T-helper 2 cell treated with Interferon-gamma antibody and Interleukin-4, amounts not matched to agents 5 μg/mL and 100 μg/mL, for 36 hours (primary cell): ENCODE measurements around the gene CPEB4.
A peak's percentile ranks its signal among the peaks of the same experiment; 100 is the strongest.

Experiments
- DNase-seq: peaks from one replicate; pipeline ENCODE4 v3.0.0; 2021; ENCODE audit warnings: low spot score
- H3K27ac Mint-ChIP-seq: one replicate; pipeline ENCODE4 v1.8.0; 2021; ENCODE audit warnings: mild to moderate bottlenecking, mixed read lengths
- H3K27me3 Mint-ChIP-seq: one replicate; pipeline ENCODE4 v1.8.0; 2021; ENCODE audit warnings: low read depth, mixed read lengths
- H3K36me3 Mint-ChIP-seq: one replicate; pipeline ENCODE4 v1.8.0; 2021; ENCODE audit warnings: low read depth, mixed read lengths
- H3K4me1 Mint-ChIP-seq: one replicate; pipeline ENCODE4 v1.8.0; 2021; ENCODE audit warnings: low read depth, mixed read lengths
- H3K4me3 Mint-ChIP-seq: one replicate; pipeline ENCODE4 v1.8.0; 2022; ENCODE audit warnings: mild to moderate bottlenecking, moderate library complexity, mixed read lengths
- H3K9me3 Mint-ChIP-seq: one replicate; pipeline ENCODE4 v1.8.0; 2021; ENCODE audit warnings: mixed read lengths

The CPEB4 gene

DNA sequence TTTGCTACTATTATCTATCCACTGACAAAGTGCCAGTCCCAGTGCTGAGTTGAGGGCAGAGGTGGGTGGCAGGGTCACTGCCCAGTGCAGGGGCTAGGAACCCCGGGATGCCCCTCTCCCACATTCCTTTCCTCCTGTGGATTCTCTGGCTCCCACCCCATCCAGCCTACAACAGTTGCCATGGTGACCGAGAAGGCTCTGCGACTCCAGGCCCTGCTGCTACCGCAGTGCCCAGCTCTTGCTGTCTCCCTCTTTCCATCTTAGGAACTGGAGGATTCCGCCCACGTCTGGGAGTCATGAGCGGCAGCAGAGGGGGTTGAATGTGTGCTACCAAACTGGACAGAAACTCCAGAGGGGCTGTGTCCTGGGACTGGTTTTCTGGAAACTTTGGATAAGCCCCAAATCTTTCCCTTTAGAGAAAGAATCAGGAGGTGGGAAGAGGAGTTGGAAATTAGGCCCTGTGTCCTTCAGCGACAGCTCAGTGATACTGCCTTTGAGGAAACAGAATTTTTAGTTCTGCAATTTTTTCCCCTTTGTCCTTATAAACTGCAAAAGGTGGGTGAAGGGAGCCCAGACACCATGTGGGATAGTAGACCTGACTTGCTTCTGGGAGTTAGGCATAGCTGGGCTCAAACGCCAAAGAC lies 80.1 kb downstream of the CPEB4 start:
- no peaks in the 10 kb centered on the region for H3K9me3 Mint-ChIP-seq
- peaks cover 3% of the 10 kb centered on the region for H3K4me1 Mint-ChIP-seq
- H3K36me3 Mint-ChIP-seq: no peaks in the 10 kb centered on the region
- peaks cover 2% of the 10 kb centered on the region for H3K27me3 Mint-ChIP-seq
- DNase-seq: no peak
- no peak overlapping the region for H3K4me3 Mint-ChIP-seq
- no peak overlapping the region for H3K27ac Mint-ChIP-seq

DNA sequence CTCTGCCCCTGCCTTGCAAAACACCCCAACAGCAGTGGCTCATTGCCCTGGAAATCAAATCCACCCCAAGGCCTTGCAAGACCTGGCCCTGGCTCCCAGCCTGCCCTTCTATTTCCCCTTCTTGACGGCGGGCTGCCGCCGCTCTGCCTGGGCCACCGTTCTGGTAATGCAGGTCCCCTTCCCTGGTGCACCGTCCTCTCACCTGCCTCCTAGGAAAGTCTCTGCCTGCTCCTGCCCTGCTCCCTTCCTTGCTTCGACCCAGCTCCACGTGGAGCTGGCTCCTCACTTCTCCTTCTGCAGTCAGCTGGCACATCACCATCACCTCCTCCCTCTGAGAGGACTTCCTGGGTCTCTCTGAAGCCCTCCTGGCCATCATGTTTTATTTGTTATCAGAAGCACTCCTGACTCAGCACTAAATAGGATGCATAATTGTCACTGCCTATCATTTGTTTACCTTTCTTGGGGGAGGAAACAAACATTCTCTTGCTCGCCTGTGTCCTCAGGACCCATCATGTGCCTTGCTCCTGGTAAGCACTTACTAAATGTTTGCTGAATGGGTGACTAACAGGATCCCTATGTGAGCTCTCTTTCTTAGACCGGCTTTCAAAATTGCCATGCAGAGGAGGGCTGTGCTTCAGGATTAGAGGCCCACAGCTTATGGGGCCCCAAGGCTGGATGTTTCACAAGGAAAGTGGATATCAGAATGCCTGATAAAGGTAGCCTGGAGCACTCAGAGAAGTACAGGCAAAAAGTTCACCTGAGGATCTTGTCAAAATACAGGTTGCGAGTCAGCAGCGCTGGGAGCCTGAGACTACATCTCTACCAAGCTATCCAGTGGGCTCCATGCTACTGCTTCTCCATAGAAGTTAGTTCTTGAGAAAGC lies 81.3 kb downstream of the CPEB4 start:
- no peak for DNase-seq
- no peak overlapping the region for H3K4me3 Mint-ChIP-seq
- H3K9me3 Mint-ChIP-seq: no peaks in the 10 kb centered on the region
- H3K27me3 Mint-ChIP-seq: peaks cover 2% of the 10 kb centered on the region
- H3K4me1 Mint-ChIP-seq: peaks cover 5% of the 10 kb centered on the region
- no peaks in the 10 kb centered on the region for H3K36me3 Mint-ChIP-seq
- no peak overlapping the region for H3K27ac Mint-ChIP-seq

GRCh38 chr5:173970878-173971650 lies 82.9 kb downstream of the CPEB4 start:
- Mint-ChIP-seq H3K36me3 (no peaks in the 10 kb centered on the region), H3K9me3 (no peaks in the 10 kb centered on the region), H3K4me3 (no peak overlapping the region), H3K4me1 (peaks cover 5% of the 10 kb centered on the region), H3K27me3 (peaks cover 3% of the 10 kb centered on the region), H3K27ac (no peak overlapping the region)
- no peak for DNase-seq

DNA sequence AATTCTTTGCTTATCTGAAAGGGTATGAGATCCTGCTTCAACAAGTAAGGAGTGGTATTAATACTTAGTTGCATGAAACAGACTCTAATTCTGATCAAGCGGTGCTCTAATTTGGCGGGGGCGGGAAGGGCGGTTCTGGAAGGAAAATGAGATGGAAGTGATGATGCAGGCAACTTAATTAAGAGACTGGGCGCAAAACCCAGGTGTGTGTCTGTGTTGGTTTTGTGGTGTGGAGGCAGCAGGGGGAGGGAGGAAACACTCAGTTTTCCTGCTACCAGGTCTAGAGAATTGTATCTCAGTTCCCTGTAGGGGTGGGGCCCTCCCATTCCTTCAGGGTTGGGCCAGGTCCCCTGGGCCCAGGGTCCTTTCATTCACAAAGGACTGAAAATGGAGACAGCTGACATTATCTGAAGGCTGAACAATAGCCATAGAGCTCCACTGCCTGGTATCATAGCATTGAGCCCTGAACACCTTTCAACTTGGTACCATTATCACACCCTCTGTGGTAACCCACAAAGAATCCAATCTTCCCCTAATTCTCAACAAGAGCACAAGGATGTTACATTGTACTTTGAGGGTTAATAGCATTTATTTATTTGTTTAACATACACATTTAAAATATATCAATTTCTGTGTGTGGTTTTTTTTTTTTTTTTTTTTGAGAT lies 83.7 kb downstream of the CPEB4 start:
- Mint-ChIP-seq H3K9me3 (no peaks in the 10 kb centered on the region), H3K4me3 (no peak overlapping the region), H3K27me3 (peaks cover 6% of the 10 kb centered on the region), H3K4me1 (peaks cover 5% of the 10 kb centered on the region), H3K36me3 (no peaks in the 10 kb centered on the region), H3K27ac (no peak overlapping the region)
- DNase-seq: no peak

DNA sequence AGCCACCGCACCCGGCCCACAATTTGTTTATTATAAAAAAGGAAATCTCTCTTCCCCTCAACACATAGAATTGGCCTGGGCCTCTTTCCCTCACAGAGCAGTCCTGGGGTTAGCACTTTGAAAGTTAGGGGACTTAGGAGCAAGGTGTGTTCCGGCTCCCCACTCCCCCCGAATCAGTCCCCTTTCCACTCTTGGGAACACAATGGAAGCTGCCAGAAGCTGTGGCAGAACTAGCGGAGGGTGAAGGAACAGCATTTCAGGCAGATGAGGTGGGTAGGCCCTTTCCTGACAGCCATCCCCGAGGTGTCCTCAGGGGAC lies 84.4 kb downstream of the CPEB4 start:
- DNase-seq: no peak
- Mint-ChIP-seq H3K4me3 (peak overlapping the region; percentile 80), H3K27me3 (peaks cover 10% of the 10 kb centered on the region), H3K4me1 (peaks cover 5% of the 10 kb centered on the region), H3K27ac (no peak overlapping the region), H3K36me3 (no peaks in the 10 kb centered on the region), H3K9me3 (no peaks in the 10 kb centered on the region)

GRCh38 chr5:173972925-173973615 lies 84.9 kb downstream of the CPEB4 start:
- peaks cover 11% of the 10 kb centered on the region for H3K27me3 Mint-ChIP-seq
- H3K36me3 Mint-ChIP-seq: no peaks in the 10 kb centered on the region
- no peaks in the 10 kb centered on the region for H3K9me3 Mint-ChIP-seq
- peak; percentile 53 for DNase-seq
- H3K4me1 Mint-ChIP-seq: peaks cover 5% of the 10 kb centered on the region
- no peak overlapping the region for H3K27ac Mint-ChIP-seq
- peak overlapping the region; percentile 80 for H3K4me3 Mint-ChIP-seq

DNA sequence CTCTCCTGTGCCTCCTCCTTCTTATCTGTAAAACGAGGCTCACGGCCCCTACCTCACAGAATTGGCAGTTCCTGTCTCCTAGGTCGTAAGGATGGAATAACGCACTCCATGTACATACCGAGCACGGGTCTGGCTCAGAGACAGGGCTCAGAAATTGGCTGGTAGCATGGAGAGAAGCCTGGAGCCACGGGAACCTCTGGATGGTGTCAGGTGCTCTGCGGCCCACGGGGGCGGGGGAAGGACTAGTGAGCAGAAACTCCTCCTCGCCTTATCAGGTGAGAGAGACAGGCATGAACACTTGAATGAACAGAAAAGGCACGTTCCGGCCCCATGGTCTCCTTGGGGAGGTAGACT lies 85.4 kb downstream of the CPEB4 start:
- no peak for DNase-seq
- H3K27me3 Mint-ChIP-seq: peaks cover 13% of the 10 kb centered on the region
- H3K27ac Mint-ChIP-seq: no peak overlapping the region
- no peaks in the 10 kb centered on the region for H3K36me3 Mint-ChIP-seq
- peak overlapping the region; percentile 80 for H3K4me3 Mint-ChIP-seq
- H3K9me3 Mint-ChIP-seq: no peaks in the 10 kb centered on the region
- H3K4me1 Mint-ChIP-seq: peaks cover 5% of the 10 kb centered on the region

GRCh38 chr5:173974688-173975239 lies 86.6 kb downstream of the CPEB4 start:
- Mint-ChIP-seq H3K4me1 (peaks cover 5% of the 10 kb centered on the region), H3K4me3 (no peak overlapping the region), H3K27ac (no peak overlapping the region), H3K27me3 (peaks cover 20% of the 10 kb centered on the region), H3K9me3 (no peaks in the 10 kb centered on the region), H3K36me3 (no peaks in the 10 kb centered on the region)
- no peak for DNase-seq

- peaks cover 27% of the 10 kb centered on the region for H3K27me3 Mint-ChIP-seq
- no peaks in the 10 kb centered on the region for H3K4me1 Mint-ChIP-seq
- H3K27ac Mint-ChIP-seq: no peak overlapping the region
Measured at GRCh38 chr5:173981185-173981761, 93.1 kb downstream of the CPEB4 start.

DNA sequence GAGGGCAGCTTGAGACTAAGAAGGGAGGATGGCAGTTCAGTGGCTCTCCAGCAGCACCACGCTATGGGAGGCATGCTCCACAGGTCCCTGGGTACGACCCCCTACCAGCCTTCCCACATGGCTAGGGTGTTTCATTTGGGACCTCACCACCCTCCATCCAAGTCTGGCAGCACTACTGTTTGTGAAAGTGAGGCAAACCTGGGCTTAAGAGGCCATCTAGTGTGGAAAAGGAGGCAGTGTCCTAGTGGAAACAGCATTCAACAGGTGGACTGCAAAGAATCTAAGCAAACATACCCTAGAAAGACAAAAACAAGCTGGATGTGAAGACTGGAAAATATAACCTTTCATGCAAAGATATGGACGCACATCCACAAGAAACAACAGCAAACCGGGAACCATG lies 96.1 kb downstream of the CPEB4 start:
- H3K27me3 Mint-ChIP-seq: peaks cover 17% of the 10 kb centered on the region
- H3K36me3 Mint-ChIP-seq: no peaks in the 10 kb centered on the region
- H3K4me3 Mint-ChIP-seq: no peak overlapping the region
- no peak overlapping the region for H3K27ac Mint-ChIP-seq
- H3K4me1 Mint-ChIP-seq: no peaks in the 10 kb centered on the region
- H3K9me3 Mint-ChIP-seq: no peaks in the 10 kb centered on the region
- no peak for DNase-seq

More at GRCh38 chr5:173981185-173981761, 93.1 kb downstream of the CPEB4 start:
- no peak for DNase-seq
- H3K9me3 Mint-ChIP-seq: no peaks in the 10 kb centered on the region
- H3K4me3 Mint-ChIP-seq: no peak overlapping the region
- H3K36me3 Mint-ChIP-seq: no peaks in the 10 kb centered on the region

DNA sequence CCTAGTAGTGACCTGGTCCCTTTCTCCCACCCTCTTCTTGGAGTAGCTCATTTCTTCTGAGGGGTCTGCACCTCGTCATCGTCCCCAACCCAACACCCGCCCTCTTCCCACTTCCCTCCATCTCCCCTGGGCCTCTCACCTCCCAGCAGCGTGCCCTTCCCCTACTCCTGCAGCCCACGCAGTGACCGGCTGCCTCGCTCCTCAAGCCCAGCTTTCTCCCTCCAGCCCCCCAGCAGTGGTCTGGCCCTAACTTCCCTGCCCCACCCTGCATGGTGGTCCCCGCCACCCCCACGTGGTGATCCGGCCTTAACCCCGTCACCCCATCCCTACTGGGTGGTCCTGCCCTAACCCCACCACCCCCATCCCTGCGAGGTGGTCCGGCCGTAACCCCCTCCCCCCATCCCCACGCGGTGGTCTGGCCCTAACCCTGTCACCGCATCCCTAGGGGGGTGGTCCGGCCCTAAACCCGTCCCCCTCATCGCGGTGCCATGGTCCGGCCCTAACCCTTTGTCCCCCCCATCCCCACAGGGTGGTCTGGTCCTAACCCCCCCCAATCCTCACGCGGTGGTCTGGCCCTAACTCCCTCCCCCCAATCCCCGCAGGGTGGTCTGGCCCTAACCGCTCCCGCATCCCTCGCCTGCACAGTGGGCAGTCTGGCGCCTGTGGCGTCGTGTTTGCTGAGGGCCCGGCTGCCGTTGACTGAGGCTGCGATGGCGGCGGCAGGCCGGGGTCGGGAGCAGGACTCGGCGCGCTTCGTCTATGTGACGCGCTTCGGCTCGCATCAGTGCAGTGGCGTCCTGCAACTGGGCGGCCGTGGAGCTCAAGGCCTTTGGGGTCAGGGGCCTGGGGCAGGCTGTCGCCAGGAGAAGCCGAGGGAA lies 100.6 kb downstream of the CPEB4 start, which contains the start of gene C5orf47:
TSS of gene C5orf47 (plus strand) at position 617 of the 878 bp plus-strand sequence. CDS start at position 711, 94 bp downstream.
- no peak for DNase-seq
- no peaks in the 10 kb centered on the region for H3K9me3 Mint-ChIP-seq
- H3K27ac Mint-ChIP-seq: no peak within 1 kb of the TSS
- H3K27me3 Mint-ChIP-seq: peaks cover 4% of the 10 kb centered on the region
- no peaks in the 10 kb centered on the region for H3K36me3 Mint-ChIP-seq
- no peak within 1 kb of the TSS for H3K4me3 Mint-ChIP-seq
- no peaks in the 10 kb centered on the region for H3K4me1 Mint-ChIP-seq

DNA sequence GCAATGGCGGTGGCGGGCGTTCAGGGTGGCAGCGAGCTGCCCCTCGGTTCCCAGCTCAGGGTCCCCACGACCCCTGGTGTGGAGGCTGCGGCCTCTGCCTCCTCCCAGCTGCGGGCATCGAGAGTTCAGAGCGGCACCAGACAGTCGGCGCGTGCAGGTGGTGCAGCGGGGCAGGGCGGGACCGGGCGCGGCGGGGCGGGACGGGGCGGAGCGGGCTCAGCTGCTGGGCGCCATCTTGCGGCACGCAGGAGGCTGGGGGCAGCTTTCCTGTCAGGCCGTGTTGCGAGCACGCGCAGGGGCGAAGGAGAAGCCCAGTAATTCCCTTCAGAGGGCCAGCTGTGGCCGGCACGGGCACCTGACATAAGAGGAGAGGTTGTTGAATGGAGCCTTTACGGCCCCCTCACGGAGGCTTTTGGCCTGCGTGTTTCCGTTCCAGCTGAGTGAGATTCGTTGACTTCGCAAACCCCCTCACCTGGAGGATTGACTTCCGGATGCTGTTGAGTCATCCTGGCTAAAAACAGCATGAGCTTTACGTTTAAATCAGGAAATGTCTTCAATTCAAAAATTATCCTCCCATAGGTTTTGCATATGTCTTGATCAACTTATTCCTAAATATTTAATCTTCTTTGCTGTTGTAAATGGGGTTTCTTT lies 101.4 kb downstream of the CPEB4 start:
- Mint-ChIP-seq H3K36me3 (no peaks in the 10 kb centered on the region), H3K27ac (no peak overlapping the region), H3K4me1 (no peaks in the 10 kb centered on the region), H3K4me3 (no peak overlapping the region), H3K27me3 (no peaks in the 10 kb centered on the region), H3K9me3 (no peaks in the 10 kb centered on the region)
- no peak for DNase-seq
